ENCODE measurements around the gene DDIT3. TPM values are rescaled to one million over a fixed set of nuclear protein-coding genes. Genes with fewer than 3 reads are reported as not detected.

Gene DDIT3
- total and polyA plus RNA-seq, 2 donors (not counting 1 experiment from before 2014, with no cell fraction given): 35.6 to 159 TPM

DNA sequence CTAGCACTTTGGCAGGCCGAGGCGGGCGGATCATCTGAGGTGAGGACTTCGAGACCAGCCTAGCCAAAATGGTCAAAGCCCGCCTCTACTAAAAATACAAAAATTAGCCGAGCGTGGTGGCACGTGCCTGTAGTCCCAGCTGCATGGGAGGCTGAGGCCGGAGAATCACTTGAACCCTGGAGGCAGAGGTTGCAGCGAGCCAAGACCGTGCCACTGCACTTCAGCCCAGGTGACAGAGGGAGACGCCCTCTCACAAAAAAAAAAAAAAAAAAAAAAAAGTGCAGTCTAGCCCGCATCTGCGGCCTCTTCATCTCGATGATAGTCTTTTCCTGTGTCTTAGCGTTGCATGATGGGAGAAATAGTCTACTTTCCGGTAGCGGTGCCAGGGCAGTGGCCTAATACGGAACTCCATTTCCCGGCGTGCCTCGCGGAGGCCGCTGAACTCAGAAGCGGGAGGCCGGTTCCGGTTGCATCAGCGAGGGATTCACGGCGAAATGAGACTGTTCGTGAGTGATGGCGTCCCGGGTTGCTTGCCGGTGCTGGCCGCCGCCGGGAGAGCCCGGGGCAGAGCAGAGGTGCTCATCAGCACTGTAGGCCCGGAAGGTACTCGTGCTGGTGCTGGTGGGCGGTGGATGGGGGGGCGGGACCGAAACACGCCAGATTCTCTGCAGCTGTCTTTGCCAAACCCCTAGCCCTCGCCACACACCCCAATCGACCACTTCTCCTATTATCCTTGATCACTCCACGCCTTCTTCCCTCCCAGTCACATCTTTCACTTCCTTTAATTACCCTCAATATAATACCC is 32.5 kb downstream of the DDIT3 start, which contains the start of gene MARS1:
Gene MARS1, plus strand, starts transcription at position 472 of the 805 bp plus-strand sequence. Its CDS starts 23 bp downstream, at position 495.
- H3K4me3 ChIP-seq (ENCODE audit: control extremely low read depth in 1 of 5, extremely low read depth in 1 of 5, insufficient read depth in 1 of 5, low read depth in 2 of 5, low read length in 4 of 5): peak within 1 kb of the TSS; percentile 66 to 95 (median 86)
- ChIA-PET POLR2A (interaction anchor here (0.7 to 1.0 kb wide), 3 partner anchors 8 to 33 kb away, joined by 3 read pairs; partner anchors contain the start of gene ARHGAP9), CTCF (interaction anchor here (0.7 to 3.3 kb wide), 6 partner anchors 9 to 35 kb away, joined by 3 to 18 read pairs (median 8); partner anchors contain the start of gene GLI1)
- peaks cover 60% of the 10 kb centered on the region for H3K79me2 ChIP-seq (ENCODE audit: control insufficient read depth, insufficient read depth, low read length)
- TF ChIP-seq, protein P1, sequence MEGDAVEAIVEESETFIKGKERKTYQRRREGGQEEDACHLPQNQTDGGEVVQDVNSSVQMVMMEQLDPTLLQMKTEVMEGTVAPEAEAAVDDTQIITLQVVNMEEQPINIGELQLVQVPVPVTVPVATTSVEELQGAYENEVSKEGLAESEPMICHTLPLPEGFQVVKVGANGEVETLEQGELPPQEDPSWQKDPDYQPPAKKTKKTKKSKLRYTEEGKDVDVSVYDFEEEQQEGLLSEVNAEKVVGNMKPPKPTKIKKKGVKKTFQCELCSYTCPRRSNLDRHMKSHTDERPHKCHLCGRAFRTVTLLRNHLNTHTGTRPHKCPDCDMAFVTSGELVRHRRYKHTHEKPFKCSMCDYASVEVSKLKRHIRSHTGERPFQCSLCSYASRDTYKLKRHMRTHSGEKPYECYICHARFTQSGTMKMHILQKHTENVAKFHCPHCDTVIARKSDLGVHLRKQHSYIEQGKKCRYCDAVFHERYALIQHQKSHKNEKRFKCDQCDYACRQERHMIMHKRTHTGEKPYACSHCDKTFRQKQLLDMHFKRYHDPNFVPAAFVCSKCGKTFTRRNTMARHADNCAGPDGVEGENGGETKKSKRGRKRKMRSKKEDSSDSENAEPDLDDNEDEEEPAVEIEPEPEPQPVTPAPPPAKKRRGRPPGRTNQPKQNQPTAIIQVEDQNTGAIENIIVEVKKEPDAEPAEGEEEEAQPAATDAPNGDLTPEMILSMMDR (IDR thresholded peaks at IDR 0.05): no peak
- TF ChIP-seq EZH2 (IDR thresholded peaks at IDR 0.05; ENCODE audit: borderline replicate concordance, insufficient read depth, low read depth, low read length, poor library complexity, severe bottlenecking): no peak
- peak within 1 kb of the TSS; percentile 85 for H2AFZ ChIP-seq (ENCODE audit: insufficient read depth, low read depth, low read length, poor library complexity, severe bottlenecking)
- peak within 1 kb of the TSS; percentile 93 for H3K27ac Mint-ChIP-seq
- H3K27me3 Mint-ChIP-seq: no peaks in the 10 kb centered on the region
- peak within 1 kb of the TSS; percentile 89 for H3K4me3 Mint-ChIP-seq
- intact Hi-C loops (cut with micrococcal nuclease): loop anchor here (1.0 to 10.0 kb wide), 7 partner anchors 8 to 735 kb away; partner anchors contain the start of genes ARHGAP9, CDK4, DCTN2 and DDIT3
- H3K27me3 ChIP-seq (replicated peaks in 1 of 4; ENCODE audit: control extremely low read depth in 1 of 4, control insufficient read depth in 3 of 4, insufficient read depth in 4 of 4, low read length in 3 of 4): no peaks in the 10 kb centered on the region
- H3K9me3 Mint-ChIP-seq (ENCODE audit: insufficient read depth): no peaks in the 10 kb centered on the region
- peaks cover 5% of the 10 kb centered on the region for H4K20me1 ChIP-seq (ENCODE audit: control insufficient read depth, insufficient read depth, low read length, poor library complexity, severe bottlenecking)
- H3K9ac ChIP-seq (ENCODE audit: low read length): peak within 1 kb of the TSS; percentile 77
- H3K4me2 ChIP-seq (replicated peaks; ENCODE audit: low read depth, low read length, poor library complexity, severe bottlenecking): peak within 1 kb of the TSS; percentile 98
- peaks cover 5 to 29% of the 10 kb centered on the region in 2 experiments for H3K36me3 ChIP-seq (replicated peaks in 1 of 2; ENCODE audit: control extremely low read depth in 1 of 2, control insufficient read depth in 1 of 2, extremely low read depth in 1 of 2, insufficient read depth in 2 of 2, low read length in 1 of 2)
- H3K27ac ChIP-seq (ENCODE audit: low read length in 2 of 2): peak within 1 kb of the TSS; percentile 42 to 86
- H3K4me1 Mint-ChIP-seq: peaks cover 31% of the 10 kb centered on the region
- no peaks in the 10 kb centered on the region for H3K9me3 ChIP-seq (ENCODE audit: control extremely low read depth in 1 of 3, control insufficient read depth in 2 of 3, insufficient read depth in 1 of 3, low read length in 2 of 3)
- WGBS (ENCODE audit: insufficient coverage): 13% methylated on average over 41 of the region's 47 CpGs
- H3K4me1 ChIP-seq (ENCODE audit: control insufficient read depth in 2 of 2, insufficient read depth in 2 of 2, low read length in 2 of 2): peaks cover 20 to 25% of the 10 kb centered on the region in 2 donors
- ATAC-seq (ENCODE audit: low read depth) (peak; percentile 98), DNase-seq (peak; percentile 96)

Measured in B cell (primary cell).